Measurements from ENCODE around the gene CCPG1.

- TF ChIP-seq, protein P1, sequence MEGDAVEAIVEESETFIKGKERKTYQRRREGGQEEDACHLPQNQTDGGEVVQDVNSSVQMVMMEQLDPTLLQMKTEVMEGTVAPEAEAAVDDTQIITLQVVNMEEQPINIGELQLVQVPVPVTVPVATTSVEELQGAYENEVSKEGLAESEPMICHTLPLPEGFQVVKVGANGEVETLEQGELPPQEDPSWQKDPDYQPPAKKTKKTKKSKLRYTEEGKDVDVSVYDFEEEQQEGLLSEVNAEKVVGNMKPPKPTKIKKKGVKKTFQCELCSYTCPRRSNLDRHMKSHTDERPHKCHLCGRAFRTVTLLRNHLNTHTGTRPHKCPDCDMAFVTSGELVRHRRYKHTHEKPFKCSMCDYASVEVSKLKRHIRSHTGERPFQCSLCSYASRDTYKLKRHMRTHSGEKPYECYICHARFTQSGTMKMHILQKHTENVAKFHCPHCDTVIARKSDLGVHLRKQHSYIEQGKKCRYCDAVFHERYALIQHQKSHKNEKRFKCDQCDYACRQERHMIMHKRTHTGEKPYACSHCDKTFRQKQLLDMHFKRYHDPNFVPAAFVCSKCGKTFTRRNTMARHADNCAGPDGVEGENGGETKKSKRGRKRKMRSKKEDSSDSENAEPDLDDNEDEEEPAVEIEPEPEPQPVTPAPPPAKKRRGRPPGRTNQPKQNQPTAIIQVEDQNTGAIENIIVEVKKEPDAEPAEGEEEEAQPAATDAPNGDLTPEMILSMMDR (IDR thresholded peaks at IDR 0.05; ENCODE audit: low read depth, low read length, poor library complexity, severe bottlenecking) = no peak
- TF ChIP-seq EZH2phosphoT487 (IDR thresholded peaks at IDR 0.05; ENCODE audit: borderline replicate concordance, low read length) = no peak
Observed at GRCh38 chr15:55353025-55353424, 55.1 kb downstream of the CCPG1 start.
